Esophagus muscularis mucosa (tissue), 4 donors: Measurements from ENCODE around the gene TOM1L2. TPM values are rescaled to one million over a fixed set of nuclear protein-coding genes. Genes with fewer than 3 reads are reported as not detected.

Experiments
- DNase-seq: peaks from one replicate; pipeline ENCODE4 v3.0.0-alpha.2; 2017; ENCODE audit errors: extremely low spot score
- H3K27ac ChIP-seq, 4 donors: fragments of 200-600 bp; sonication (generic); replicated peaks in 1 of 4; 1 replicate in 3 of 4; 2 replicates in 1 of 4; pipeline ENCODE4 v1.5.1; 2016 to 2019; ENCODE audit warnings: mild to moderate bottlenecking in 1 of 4
- H3K27me3 ChIP-seq, 4 donors: fragments of 200-600 bp; sonication (generic); one replicate each; pipeline versions ENCODE4 v1.5.1 to v1.6.0; 2016 to 2019
- H3K36me3 ChIP-seq, 4 donors: fragments of 200-600 bp; sonication (generic); one replicate each; pipeline ENCODE4 v1.5.1; 2016 to 2019
- H3K4me1 ChIP-seq, 4 donors: fragments of 200-600 bp; sonication (generic); one replicate each; pipeline ENCODE4 v1.5.1; 2016 to 2019
- H3K4me3 ChIP-seq, 4 donors: fragments of 200-600 bp; sonication (generic); 1 replicate in 2 of 4; 2 replicates in 2 of 4; pipeline ENCODE4 v1.5.1; 2016 to 2019; ENCODE audit warnings: mild to moderate bottlenecking in 4 of 4, moderate library complexity in 1 of 4
- H3K9me3 ChIP-seq, 4 donors: fragments of 200-600 bp; sonication (generic); 1 replicate in 3 of 4; 2 replicates in 1 of 4; pipeline ENCODE4 v1.5.1; 2016 to 2019
- CTCF ChIP-seq, 3 experiments: fragments of 200-600 bp in 2 of 3; fragments of 450-650 bp in 1 of 3; sonication (generic) in 2 of 3; IDR thresholded peaks; one replicate each; pipeline ENCODE4 v1.5.1; 2017 to 2019; ENCODE audit warnings: antibody characterized with exemption in 3 of 3, mild to moderate bottlenecking in 2 of 3, moderate library complexity in 1 of 3
- EP300 ChIP-seq: sonication (generic); formaldehyde crosslinking; IDR thresholded peaks from one replicate; pipeline ENCODE4 v1.6.1; 2017; ENCODE audit warnings: antibody characterized with exemption
- POLR2A ChIP-seq: fragments of 450-650 bp; IDR thresholded peaks from one replicate; pipeline ENCODE4 v1.6.1; 2017; ENCODE audit warnings: antibody characterized with exemption, moderate library complexity, mild to moderate bottlenecking, low read depth
- POLR2AphosphoS5 ChIP-seq, 2 donors: sonication (generic); formaldehyde crosslinking; IDR thresholded peaks; one replicate each; pipeline ENCODE4 v1.6.1; 2017; ENCODE audit warnings: antibody characterized with exemption in 2 of 2
- WGBS: methylation state at CpG from one replicate; pipeline ENCODE4 v1.1.5; 2018; 5-methylcytosine and 5-hydroxymethylcytosine counted together
- intact Hi-C: fragments of 100-400 bp; cut with DNase I; formaldehyde crosslinking; loops from one replicate; pipeline ENCODE4 v1.15.1; 2023
- total RNA-seq, 4 donors: library from RNA; depleted of rRNA; stranded (reverse); fragments of >200 nt; gene quantifications; one replicate each; pipeline versions ENCODE4 v1.1.0 to v1.2.1, GENCODE V29; 2016

Gene TOM1L2
- total RNA-seq, 4 donors from 2014 or later = 64.4 to 96.9 (median 75.0) TPM

- intact Hi-C loops = loop anchor here (10.0 kb wide), 2 partner anchors 47 to 87 kb away; no protein-coding TSS in a partner anchor
- H3K4me3 ChIP-seq = peak overlapping the region; percentile 79 to 95 (median 92)
- H3K9me3 ChIP-seq = no peaks in the 10 kb centered on the region
- peaks cover 26 to 57% (median 47%) of the 10 kb centered on the region in 4 donors for H3K4me1 ChIP-seq
- peak overlapping the region; percentile 86 to 96 (median 93) for H3K27ac ChIP-seq
- no peak for DNase-seq
- H3K27me3 ChIP-seq = no peaks in the 10 kb centered on the region
- TF ChIP-seq POLR2AphosphoS5 (IDR thresholded peaks at IDR 0.05) = no peak
- no peak for TF ChIP-seq CTCF (IDR thresholded peaks at IDR 0.05)
- TF ChIP-seq EP300 = no peak
- TF ChIP-seq POLR2A = no peak
- no peaks in the 10 kb centered on the region for H3K36me3 ChIP-seq
- WGBS = 4% methylated on average over 8 of the region's 33 CpGs
Observed at GRCh38 chr17:17971431-17972125, 622 bp downstream of the TOM1L2 start.

- Histone ChIP-seq H3K36me3 (no peaks in the 10 kb centered on the region), H3K27ac (peak overlapping the region; percentile 86 to 96 (median 93)), H3K4me1 (peaks cover 26 to 57% (median 48%) of the 10 kb centered on the region in 4 donors), H3K27me3 (no peaks in the 10 kb centered on the region), H3K9me3 (no peaks in the 10 kb centered on the region), H3K4me3 (peak overlapping the region; percentile 79 to 95 (median 92))
- TF ChIP-seq POLR2A (no peak), POLR2AphosphoS5 (IDR thresholded peaks at IDR 0.05) (no peak), CTCF (IDR thresholded peaks at IDR 0.05) (no peak), EP300 (no peak)
- DNase-seq = no peak
- 38% methylated on average over 1 of the region's 1 CpG for whole genome bisulfite sequencing
- intact Hi-C loops = loop anchor here (10.0 kb wide), 2 partner anchors 46 to 86 kb away; no protein-coding TSS in a partner anchor
Observed at GRCh38 chr17:17970699-17971430, 1.3 kb downstream of the TOM1L2 start.

- intact Hi-C loops = no loop called here
Observed at GRCh38 chr17:17966399-17966798, 5.8 kb downstream of the TOM1L2 start.

GRCh38 chr17:17965152-17965721, 7.0 kb downstream of the TOM1L2 start:
- WGBS = 56% methylated on average over 2 of the region's 2 CpGs

More at GRCh38 chr17:17966399-17966798, 5.8 kb downstream of the TOM1L2 start:
- no peak overlapping the region for H3K4me3 ChIP-seq
- H3K4me1 ChIP-seq = peaks cover 43 to 75% (median 59%) of the 10 kb centered on the region in 4 donors
- 91% methylated on average over 3 of the region's 3 CpGs for WGBS
- DNase-seq = no peak
- H3K9me3 ChIP-seq = no peaks in the 10 kb centered on the region
- TF ChIP-seq CTCF (IDR thresholded peaks at IDR 0.05) (no peak), POLR2AphosphoS5 (IDR thresholded peaks at IDR 0.05) (no peak), POLR2A (no peak), EP300 (no peak)
- no peak overlapping the region for H3K27ac ChIP-seq
- no peaks in the 10 kb centered on the region for H3K36me3 ChIP-seq
- no peaks in the 10 kb centered on the region for H3K27me3 ChIP-seq

More at GRCh38 chr17:17965152-17965721, 7.0 kb downstream of the TOM1L2 start:
- no peaks in the 10 kb centered on the region for H3K27me3 ChIP-seq
- H3K27ac ChIP-seq = no peak overlapping the region
- intact Hi-C loops = no loop called here
- TF ChIP-seq POLR2A (no peak), POLR2AphosphoS5 (IDR thresholded peaks at IDR 0.05) (no peak), CTCF (IDR thresholded peaks at IDR 0.05) (no peak), EP300 (no peak)
- DNase-seq = no peak
- H3K9me3 ChIP-seq = no peaks in the 10 kb centered on the region
- no peaks in the 10 kb centered on the region for H3K36me3 ChIP-seq
- peaks cover 37 to 69% (median 53%) of the 10 kb centered on the region in 4 donors for H3K4me1 ChIP-seq
- no peak overlapping the region for H3K4me3 ChIP-seq
